HG03135 (cell line): ENCODE data around the gene INPP5K.
"Not testable (repeated sequence)": the region's sequence is repeated elsewhere in the genome, so short reads cannot be mapped to it uniquely, and the experiment has no call there.

Source experiments
- ATAC-seq: cut with Tn5 transposase; IDR thresholded peaks from one replicate; pipeline ENCODE4 v1.9.1; 2021; ENCODE audit warnings: mild to moderate bottlenecking, moderate library complexity; ENCODE audit not compliant: unreplicated experiment

The INPP5K gene

DNA sequence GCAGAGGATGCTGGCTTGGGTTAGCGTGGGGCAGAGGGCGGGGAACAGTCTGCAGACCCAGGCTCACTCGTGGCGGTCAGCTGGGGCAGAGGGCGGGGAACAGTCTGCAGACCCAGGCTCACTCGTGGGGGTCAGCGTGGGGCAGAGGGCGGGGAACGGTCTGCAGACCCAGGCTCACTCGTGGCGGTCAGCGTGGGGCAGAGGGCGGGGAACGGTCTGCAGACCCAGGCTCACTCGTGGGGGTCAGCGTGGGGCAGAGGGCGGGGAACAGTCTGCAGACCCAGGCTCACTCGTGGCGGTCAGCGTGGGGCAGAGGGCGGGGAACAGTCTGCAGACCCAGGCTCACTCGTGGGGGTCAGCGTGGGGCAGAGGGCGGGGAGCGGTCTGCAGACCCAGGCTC lies 7.7 kb downstream of the INPP5K start:
- not testable (repeated sequence) for ATAC-seq

DNA sequence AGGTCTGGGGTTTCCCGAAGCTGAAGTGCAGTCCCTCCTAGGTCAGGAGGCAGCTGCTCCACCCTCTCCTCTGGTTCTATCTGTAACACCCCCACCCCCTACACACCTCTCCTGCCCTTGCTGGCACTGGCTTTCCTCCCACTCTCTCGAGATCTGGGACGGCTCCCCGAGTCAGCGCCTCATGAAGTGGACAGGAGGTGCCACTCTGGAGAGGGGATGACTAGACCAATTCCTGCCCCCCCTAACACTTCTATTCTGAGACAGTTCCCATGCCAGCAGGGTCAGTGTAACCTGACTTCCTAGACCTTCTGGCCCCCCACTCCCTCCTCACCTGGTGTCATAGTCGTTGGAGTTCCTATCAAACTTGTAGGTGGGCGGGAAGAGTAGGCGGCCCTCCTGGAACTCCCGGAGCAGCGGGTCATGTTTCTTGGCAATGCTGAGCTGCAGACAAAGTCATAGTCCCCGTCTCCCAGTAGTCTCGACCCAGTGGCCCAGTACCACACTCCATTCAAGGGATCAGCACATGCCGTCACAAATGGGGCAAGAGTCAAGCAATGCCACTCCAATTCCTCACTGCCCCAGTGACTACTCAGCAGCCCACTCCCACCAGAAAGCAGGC lies 9.7 kb downstream of the INPP5K start:
- no peak for ATAC-seq

DNA sequence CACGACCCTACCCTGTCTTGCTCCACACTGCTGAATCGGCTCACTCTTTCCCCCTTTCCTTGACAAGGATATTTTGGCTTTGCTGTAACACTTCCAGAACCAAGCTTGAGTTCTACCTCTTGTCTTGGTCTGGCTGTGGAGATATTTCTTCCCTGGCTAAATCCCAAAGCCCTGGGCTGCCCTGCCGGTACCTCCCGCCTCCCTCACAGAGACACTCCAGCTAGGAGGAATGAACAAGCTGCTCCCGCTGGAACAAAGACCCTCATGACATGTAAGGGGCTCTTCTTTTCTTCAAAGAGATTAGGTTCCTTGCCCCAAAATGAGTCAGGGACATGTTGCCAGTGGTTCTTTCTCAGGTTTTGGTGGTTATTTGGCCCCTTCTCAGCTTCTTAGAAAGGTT lies 10.8 kb downstream of the INPP5K start:
- ATAC-seq: no peak

DNA sequence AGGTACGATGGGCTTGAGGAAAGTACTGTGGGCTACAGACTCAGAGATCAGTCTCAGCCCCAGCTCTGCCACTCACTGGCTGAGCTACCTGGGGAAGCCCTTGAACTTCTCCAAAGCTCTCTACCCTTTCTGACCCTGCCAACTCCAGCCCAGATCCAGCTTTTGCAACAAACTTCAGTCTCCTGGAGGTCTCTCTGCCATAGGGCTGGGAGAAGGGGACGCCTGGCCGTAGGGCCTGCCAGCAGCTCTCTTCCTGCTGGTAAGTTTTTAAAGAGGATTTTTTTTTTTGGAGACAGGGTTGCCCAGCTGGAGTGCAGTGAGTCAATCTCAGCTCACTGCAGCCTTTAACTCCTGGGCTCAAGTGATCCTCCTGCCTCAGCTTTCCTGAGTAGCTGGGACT lies 11.5 kb downstream of the INPP5K start:
- no peak for ATAC-seq

DNA sequence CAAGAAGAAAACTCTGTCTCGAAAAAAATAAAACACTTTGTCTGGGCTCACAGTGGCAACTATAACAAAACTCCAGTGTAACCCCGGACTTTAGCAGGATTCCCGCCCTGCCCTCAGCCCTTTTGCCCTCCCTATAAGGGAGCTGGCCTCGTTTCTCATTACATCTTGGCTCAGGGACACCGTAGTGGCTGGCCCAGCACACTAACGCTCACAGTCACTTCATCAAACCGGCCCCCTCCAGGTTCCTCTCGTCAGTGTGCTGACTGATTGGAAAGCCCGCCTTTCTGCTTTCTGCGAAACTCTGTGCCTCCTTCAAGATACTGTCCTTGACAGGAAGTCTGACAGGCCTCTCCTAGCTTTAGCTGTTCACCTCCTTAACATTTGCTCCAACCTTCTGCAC lies 12.7 kb downstream of the INPP5K start:
- ATAC-seq: no peak

DNA sequence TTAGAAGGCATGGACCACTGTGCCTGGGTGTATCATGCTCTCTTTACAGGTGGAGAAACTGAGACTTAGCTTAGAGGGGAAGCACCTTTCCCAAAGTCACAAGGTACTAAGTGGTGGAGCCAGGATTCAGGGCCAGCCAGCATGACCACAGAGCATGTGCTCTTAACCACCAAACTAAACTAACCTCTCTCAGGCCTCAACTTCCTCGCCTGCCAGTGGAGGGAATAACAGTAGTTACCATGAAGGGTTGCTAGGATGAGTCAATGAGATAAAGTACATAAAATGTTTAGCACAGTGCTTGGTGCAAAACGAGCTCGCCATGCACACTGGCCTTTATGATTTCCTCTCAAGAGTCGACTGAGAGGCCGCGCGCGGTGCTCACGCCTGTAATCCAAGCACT lies 17.5 kb downstream of the INPP5K start:
- no peak for ATAC-seq

DNA sequence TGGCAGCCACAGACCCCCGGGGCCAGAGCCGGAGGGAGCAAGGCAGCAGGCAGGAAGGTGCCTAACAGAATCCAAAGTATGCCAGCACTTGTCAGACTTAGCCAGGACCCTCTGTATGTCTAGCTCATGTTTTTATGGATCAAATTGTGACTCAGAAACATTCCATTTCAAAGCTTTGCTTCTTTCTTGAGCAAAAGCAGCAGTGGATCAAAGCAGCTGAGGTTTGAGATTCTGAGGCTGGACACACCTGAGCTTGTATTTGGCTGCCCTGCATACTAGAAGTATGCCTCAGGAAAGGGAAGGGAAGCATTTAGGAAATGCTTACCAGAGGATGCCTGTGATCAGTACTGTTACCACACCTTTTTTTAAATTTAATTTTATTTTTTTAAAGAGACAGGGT lies 18.2 kb downstream of the INPP5K start:
- no peak for ATAC-seq

DNA sequence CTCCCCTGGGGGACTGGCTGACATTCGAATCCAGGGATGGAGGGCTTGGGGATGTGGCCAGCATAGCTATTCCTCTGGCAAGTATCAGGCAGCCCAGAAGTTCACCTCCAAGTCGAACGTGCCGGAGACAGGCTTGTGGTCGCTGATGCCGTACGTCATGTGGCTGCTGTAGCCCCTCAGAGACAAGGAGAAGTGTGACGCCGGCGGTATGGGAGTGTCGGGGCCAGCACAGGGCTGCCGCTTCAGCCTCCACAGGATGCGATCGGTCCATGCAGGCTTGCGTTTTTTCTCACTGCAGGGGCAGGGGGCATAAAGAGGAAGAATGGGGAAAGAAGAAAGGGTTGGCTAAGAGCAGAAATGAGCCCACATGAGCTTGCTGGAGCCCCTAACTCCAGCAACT lies 18.6 kb downstream of the INPP5K start:
- no peak for ATAC-seq

DNA sequence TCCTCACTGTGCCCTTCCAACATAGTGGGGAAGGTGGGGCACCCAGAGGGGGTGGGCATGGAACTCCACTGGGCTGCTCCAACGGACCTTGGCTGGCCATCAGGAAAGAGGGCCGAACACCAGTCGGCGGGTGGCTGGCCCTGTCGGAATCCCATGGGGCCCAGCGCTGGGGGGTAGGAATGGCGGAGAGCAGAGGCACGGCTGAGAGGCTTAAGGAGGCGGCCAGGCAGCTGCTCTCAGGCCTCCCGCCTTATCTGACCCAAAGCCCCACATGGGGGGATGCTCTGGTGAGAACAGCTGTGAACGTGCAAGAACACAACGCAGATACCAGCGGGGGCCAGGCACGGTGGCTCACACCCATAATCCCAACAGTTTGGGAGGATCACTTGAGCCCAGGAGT lies 19.5 kb downstream of the INPP5K start:
- ATAC-seq: no peak

DNA sequence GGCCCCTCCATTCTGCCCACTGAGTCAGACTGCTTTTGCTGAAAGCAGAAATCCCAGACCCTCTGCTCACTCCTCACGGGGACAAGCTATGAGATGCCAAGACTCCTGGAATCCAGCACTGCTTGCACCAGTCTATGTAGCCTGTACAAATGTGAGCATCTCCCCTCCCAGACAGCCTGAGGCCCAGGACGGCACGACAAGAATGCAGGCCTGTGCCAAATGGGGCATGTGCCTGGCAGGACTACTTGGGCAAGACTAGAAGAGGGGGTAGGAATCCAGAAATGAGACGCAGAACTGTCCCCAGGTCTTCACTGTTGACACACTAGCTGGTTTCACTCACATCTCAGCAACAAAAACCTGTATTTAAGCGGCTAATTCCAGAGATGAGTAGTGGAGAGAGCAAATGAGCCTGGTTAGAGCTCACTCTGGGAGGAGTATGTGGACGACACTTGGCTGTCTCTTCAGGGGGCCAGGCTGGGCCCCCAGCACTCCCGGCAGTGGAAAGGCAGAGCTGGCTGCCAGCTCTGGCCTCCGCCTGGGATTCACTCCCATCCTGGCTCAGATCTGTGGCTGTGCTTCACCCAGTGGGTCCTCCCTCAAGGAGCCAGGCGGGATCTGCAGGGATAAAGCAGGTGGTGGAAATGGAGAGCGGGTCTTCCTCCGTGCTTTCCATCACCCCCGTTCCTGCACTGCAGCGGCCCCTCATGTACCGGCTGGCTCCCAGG lies 21.0 kb downstream of the INPP5K start:
- ATAC-seq: no peak

DNA sequence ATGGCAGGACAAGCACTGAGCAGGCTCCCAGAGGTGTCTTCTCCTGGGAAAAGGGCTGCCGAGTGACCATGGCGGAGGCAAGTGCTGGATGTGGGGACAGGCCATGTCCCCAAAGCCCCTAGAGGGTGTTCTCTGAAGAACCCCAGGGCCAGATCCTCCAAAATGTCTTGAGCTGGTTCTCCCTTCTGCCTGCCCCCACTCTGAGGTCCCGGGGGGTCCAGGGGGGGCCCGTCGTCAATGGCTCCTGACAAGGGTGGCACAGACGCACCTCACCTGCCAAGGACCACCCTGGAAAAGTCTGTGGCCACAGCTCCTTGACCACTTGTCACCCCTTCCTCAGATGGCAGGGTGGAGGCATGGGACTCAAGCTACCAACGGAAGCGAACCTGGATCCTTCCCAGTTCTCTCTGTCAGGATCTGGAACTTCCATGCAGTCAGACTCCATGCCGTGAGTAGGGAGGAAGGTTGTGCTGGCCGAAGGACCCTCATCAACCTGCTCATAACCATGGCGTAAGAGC lies 21.6 kb downstream of the INPP5K start:
- no peak for ATAC-seq

DNA sequence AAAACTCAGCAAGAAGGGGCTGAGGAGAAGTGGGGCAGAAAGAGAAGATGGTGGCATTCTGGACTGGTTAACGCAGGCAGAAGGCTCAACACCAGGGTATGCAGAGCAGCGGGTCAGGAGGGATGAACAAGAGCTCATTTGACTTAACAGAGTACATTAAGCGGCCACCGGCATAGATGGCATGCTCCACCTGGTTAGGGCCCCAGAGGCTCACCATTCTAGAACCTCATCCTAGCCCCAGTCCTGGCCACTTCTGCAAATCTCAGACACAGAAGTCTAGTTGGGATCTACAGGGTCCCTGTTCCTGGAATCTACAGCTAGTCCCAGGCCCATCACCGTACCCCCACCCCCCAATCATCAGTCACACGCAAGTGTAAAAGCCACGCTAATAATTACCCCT lies 22.2 kb downstream of the INPP5K start:
- no peak for ATAC-seq

DNA sequence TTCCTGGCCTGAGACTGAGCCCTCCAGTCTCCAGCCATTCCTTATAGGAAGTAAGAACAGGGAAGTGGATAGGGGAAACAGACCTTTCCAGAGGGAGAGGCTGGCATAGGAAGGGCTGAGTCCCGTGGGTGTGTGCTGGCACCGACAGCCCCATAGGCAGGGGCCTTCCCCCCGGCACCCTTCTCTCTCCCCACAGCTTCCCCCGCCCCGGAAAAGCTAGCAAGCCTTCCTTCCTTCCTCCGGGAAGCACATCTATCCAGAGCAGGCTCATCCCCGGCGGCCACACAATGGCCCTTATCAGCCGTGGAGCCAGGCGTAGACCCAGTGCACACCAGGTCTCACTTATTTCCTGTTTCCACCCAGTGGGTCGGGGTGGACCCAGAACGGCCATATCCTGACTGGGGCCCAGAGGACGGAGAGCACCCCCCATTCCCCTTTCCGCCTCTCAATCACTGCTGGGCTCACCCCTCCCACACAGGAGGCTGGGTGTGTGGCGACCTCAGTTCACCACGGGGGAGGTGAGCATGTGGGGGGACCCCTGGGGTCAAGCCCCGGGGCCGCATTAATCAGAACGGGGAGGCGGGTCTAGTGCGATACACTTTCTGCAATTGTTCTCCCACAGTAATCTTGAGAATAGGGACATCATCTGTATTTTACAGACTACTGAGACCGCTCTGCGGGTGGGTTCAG lies 23.0 kb downstream of the INPP5K start:
- no peak for ATAC-seq

DNA sequence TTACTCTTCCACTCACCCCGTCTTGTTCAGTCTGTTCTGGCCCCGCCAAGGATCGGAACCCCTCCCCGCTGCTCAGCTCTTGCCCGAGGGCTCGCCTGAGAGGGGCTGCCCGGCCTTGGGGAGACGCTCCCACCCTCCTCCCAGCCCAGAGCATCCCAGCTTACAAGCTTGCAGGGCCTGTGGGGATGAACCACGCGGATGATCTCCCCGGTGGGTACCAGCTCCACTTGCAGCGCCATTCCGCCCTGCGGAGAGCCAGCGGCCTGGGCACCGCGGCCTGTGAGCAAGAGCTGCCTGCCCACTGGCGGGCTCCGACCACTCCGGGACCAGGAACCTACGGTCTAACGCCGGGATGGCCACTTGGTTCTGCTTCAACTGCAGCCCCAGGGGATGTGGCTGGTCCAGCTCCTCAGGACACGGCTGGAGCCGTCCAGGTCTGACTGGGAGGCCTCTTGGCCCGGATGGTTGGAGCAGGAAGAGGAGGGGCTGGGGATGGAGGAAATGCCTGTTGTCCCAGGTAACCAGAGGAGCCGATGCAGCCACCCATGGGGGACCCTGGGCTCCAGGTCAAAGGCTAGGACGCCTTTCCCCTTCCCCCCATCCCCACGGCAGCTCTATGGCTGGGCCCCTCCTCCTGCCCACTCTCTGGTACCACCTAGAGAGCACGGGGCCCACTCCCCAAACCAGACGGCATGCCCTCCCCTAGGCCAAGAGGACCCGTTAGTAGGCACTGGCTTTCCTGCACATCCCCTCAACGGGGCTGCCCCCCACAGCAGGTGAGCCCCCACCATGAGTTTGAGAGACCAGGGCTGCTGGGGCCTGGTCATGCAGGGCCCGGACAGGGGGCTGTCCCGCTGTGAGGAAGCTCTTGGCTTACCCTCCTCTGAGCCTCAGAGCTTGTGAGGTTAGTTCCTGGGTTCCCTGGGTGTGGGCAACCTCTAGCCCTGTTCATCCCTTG lies 23.9 kb downstream of the INPP5K start, which contains the start of gene MYO1C:
TSS of gene MYO1C (minus strand) at position 438 of the 958 bp plus-strand sequence. CDS start at position 239, 199 bp downstream.
- no peak for ATAC-seq

DNA sequence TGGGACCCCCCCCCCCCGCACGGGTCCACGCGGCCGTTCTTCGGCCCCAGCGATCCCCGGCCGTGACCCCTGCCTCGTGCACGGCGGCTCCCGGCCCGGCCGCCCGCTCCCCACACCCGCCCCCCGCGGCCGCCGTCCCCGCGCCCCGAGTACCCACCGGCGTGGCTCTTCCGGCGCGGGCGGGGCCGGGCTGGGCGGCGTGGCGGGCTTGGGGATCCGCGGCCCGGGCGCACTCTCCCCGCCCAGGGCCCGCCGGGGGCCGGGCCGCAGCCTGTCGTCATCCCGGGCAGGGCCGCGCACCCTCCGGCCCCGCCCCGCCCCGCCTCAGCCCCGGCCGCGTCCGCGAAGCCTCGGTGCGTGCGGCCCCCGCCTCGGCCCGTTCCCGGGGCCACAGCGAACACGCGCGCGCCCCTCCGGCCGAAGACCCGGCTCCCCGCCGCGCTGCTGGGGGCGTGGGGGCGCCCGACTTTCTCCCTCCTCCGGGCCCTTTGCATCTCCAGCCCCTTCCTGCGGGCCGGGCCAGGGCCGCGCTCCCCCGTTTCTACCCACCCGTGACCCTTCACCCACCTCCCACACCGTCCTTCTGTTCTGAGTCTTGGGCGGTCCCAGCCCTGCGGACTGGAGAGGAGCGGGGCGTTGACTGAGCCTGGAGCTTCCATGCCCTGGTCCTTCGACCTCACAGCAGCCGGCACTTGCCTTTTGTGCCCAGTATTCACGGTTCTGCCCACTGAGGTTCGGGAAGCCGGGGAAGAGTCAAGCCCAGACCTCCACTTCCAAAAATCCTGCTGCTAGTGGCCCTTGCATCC lies 24.8 kb downstream of the INPP5K start:
- ATAC-seq: peak; percentile 33

DNA sequence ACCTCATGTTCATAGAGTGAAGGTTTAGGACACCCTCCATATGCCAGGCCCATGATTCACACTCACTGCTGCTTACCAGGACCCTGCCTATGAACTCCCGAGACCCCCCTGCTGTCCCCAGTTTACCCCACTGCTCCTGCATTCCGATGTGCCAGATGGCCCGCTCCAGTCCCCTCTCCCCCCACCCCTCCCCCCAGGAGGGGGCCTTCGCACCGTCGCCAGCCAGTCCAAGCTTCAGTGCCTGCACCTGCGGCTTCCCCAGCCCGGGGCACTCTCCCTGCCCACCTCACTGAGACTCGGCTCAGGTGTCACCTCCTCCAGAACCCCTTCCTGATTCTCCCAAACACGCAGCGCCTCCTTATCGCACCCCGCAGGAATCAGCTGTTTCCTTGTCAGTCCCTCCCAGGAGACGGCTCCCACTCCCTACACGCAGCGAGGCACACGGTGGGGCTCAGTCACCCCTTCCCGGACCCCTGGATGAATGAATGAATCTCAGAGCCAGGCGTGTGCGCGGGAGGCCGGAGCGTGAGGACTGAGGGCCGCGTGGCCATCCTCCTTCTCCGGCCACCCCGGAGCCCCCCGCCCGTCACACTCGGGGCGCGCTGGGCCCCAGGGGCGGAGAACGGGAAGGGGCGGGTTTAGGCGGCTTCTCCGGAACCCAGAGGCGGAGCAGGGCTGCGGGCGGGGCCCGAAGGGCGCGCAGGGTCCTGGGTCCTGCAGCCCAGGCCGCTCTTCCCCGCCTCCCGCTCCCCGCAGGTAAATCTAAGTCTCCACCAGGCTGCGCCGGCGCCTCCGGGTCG lies 25.6 kb downstream of the INPP5K start:
- ATAC-seq: peak; percentile 38

DNA sequence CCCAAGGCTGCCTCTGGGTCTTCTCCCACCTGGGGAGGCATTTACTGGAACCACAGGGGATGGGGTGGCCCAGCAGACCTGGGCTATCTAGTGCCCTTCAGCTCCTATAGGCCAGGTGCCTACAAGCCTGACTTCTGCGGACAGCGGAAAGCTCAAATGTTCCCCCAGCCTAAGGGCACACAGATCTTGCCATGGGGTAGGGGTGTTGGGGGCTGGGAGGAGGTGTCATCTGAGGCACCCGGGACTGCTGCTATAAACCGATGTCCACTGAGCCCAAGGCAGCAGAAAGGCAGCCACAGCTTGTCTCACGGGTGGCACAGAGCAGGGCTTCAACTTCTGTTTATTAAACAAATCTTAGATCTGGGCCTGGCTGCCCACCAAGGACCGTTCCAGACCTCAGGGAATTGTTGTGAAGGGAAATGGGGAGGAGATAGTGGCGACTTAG lies 27.6 kb downstream of the INPP5K start:
- no peak for ATAC-seq

DNA sequence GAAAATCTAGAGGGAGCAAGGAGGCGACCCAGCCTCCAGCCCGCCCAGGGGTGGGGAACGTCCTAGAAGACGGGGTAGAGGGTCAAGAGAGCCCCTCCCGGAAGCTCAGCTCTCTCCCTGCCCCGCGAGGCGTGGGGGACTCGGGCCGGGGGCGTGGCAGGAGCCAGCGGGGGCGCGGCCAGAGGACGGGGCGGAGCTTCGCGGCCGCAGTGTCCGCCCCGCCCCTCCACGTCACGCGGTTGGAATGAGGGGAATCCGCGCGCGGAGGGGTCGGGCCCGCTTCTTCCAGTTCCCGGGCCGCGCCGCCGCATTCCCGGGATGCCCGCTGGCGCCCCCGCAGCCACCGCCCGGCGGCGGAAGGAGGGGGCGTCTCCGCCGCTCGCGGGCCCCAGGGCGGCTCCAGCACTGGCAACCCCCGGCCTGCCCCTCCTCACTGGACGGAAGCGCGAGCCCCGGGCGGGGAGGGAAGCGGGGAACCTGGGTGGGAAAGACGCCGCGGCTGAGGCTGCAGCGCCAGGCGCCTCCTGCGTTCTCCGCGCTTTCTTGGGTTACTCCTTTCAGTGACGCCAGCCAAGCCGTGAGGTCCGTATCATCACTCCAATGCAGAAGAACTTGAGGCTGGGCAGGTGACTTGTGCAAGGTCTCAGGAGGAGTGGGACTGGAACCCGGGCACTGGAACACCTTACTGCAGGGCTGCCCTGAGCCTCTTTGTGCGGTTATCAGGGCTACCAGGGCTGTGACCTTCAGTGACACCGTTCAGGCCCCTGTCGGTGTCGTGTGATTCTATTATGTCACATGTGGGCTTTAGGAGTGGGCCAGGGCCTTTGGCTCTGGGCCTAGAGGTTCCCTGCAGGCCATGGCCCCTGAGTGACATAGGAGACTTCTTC lies 28.2 kb downstream of the INPP5K start:
- ATAC-seq: peak; percentile 26
